ENCODE results near the gene LPAR2.

LPAR2 gene

GRCh38 chr19:19597809-19598306 lies 30.2 kb downstream of the LPAR2 start:
- peak; percentile 74 for DNase-seq (ENCODE audit: low spot score)

GRCh38 chr19:19595171-19595701 lies 32.8 kb downstream of the LPAR2 start:
- no peak for DNase-seq (ENCODE audit: low spot score)

- DNase-seq (ENCODE audit: low spot score), result no peak
Observed at GRCh38 chr19:19594381-19594780, 33.6 kb downstream of the LPAR2 start.

- no peak for DNase-seq (ENCODE audit: low spot score)
Observed at GRCh38 chr19:19592690-19593089, 35.3 kb downstream of the LPAR2 start.

- peak; percentile 72 for DNase-seq (ENCODE audit: low spot score)
Observed at GRCh38 chr19:19591133-19591825, 36.7 kb downstream of the LPAR2 start.

GRCh38 chr19:19588546-19588945 lies 39.5 kb downstream of the LPAR2 start:
- DNase-seq (ENCODE audit: low spot score), result no peak

GRCh38 chr19:19587771-19588170 lies 40.2 kb downstream of the LPAR2 start:
- no peak for DNase-seq (ENCODE audit: low spot score)

- no peak for DNase-seq (ENCODE audit: low spot score)
Observed at GRCh38 chr19:19584356-19584755, 43.7 kb downstream of the LPAR2 start.

GRCh38 chr19:19582471-19582870 lies 45.5 kb downstream of the LPAR2 start:
- DNase-seq (ENCODE audit: low spot score), result no peak

GRCh38 chr19:19581391-19581790 lies 46.6 kb downstream of the LPAR2 start:
- DNase-seq (ENCODE audit: low spot score), result no peak

- no peak for DNase-seq (ENCODE audit: low spot score)
Observed at GRCh38 chr19:19580418-19580817, 47.6 kb downstream of the LPAR2 start.

- no peak for DNase-seq (ENCODE audit: low spot score)
Observed at GRCh38 chr19:19579533-19580361, 48.3 kb downstream of the LPAR2 start.

GRCh38 chr19:19578252-19578651 lies 49.8 kb downstream of the LPAR2 start:
- no peak for DNase-seq (ENCODE audit: low spot score)

- no peak for DNase-seq (ENCODE audit: low spot score)
Observed at GRCh38 chr19:19575411-19575810, 52.6 kb downstream of the LPAR2 start.
